DMS 273 (cell line): ENCODE results near the gene PLXNA2.
A peak's percentile ranks its signal among the peaks of the same experiment; 100 is the strongest.

Source experiments
- DNase-seq: peaks from one replicate; lab custom pipeline; 2025; ENCODE audit not compliant: unreplicated experiment; lab: John Stamatoyannopoulos, UW

Gene PLXNA2

DNA sequence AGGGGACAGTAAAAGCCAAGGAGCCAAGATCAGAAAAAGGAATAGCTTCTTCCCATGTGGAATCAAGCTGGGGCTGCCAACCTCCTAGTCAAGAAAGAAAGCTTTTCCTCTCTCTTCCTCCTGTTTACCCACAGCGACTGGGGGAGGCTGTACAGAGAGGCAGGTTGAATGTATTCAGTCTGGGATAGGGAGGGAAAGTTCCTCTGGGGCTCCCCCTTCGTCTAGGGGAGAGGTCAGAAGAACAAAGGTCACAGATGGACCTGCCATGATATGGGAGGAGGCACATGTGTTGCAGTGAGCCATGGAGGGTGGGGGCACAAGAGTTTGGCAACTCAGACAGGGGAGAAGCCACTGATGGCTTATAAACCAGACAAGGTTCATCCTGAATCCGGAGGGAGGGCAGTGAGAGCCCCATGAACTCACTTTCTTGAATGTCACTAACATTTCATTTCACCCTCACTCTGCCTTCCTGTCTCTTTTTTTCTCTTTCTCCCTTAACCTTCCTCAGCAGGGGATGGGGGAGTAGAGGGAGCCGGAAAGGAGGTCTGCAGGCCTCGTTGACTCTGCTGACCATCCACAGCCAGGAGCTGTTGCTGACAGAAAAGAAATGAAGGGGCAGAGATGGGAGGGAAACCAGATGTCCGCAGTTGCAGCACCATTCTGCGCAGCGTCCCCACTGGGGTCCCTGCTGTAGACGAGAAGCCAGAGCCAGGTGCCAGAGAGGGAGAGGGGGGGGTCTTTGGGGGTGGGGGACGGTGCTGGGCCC lies 61.1 kb downstream of the PLXNA2 start:
- DNase-seq = no peak

DNA sequence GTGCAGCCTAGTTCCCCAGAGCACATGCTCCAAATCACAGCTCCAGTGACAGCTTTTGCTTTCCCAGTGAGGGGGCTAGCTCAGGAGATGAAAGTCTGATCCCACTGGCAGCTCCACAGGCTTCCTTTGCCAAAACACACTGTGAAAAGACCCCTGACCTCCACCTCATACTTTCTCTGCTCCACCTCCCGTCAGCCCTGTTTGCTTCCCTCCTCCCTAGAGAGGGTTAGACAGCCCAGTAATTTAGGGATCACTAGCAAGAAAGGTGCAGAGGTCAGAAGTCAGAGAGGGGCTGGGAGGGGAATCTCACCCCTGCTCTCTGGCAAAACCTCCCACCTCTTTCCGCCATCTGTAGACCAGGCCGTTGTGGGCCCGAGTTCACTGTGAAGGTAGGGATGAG lies 62.8 kb downstream of the PLXNA2 start:
- no peak for DNase-seq

DNA sequence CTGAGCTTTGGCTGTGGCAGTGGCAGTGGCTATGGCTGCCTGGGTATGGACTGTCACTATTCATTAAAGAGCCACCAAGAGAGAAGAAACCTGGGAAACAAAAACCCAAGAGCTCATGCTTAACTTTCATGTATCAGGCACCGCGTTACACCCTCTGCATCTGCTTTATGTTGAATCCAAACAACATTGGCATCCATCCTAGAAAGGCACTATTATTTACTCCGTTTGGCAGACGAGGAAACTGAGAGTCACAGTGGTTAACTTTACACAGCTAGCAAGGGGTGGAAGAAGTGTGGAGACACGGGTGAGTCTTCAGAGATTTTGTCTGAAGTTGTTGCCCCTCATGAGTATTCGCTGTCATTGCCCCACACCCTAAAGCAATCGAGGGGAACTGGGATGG lies 63.8 kb downstream of the PLXNA2 start:
- DNase-seq = no peak

DNA sequence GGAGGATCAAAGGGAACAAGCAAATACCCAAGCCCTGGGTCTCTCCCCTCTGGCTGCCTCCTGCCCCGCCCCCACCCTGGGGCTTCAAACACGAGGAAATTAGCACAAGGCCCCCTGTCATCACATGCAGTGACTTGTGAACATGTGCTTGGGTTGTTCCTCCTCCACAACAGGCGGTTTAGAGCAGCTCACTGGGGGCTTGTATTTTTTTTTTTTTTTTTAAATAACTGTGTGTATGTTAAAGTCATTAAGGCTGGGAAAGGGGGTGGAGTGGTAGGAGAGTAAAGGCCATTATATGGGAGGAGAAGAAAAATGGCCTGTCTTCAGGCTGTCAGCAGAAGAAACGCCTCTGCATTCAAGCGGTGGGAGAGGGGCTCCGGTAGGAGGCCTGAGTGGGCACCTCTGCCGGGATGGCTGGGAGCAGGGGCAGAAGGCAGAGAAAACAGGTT lies 64.2 kb downstream of the PLXNA2 start:
- no peak for DNase-seq

DNA sequence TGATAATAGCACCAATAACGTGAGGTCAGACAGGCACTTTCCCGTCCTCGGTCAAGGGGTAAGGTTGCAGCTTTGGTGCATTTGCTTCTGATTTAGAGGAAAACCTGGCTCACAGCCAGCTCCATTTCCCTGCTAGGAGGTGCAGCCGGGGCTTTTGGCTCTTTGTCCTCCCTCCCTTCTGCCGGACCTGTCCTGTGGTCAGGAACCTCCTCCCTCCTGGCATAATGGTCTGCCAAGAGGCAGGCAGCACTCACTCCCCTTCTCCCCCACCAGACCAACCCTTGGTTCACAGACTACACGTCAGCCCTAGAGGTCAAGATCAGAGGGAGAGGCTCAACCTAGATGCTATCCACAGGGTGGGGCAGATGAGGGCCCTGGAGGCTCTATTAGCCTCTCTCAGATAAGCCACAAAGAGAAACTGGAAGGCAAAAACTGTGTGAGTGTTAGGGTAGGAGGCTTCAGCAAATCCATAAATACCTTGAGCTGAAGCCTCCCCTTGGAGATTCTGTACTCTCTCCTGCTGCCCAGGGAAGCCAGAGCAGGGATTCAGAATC lies 64.8 kb downstream of the PLXNA2 start:
- peak; percentile 36 for DNase-seq

DNA sequence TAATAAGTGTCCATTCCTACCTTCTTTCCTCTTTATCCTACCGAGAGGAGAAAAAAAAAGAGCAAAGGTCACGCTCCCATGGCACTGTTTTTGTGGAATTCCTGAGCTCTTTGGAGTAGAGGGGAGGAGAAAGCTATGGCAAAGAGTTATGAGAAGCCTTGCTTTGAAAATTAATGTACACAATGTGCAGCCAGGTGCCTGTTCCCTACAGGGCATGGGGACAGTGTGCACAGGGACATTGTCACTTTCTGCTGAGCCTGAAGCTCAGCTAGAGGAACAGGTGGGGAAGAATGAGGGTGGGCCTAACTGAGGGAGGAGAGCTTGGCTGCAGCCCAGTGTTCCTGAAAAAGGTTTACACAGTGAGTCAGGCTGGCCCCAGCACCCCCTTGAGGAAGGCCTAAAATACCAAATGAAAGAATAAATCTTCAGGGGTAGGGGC lies 66.1 kb downstream of the PLXNA2 start:
- peak; percentile 36 for DNase-seq

DNA sequence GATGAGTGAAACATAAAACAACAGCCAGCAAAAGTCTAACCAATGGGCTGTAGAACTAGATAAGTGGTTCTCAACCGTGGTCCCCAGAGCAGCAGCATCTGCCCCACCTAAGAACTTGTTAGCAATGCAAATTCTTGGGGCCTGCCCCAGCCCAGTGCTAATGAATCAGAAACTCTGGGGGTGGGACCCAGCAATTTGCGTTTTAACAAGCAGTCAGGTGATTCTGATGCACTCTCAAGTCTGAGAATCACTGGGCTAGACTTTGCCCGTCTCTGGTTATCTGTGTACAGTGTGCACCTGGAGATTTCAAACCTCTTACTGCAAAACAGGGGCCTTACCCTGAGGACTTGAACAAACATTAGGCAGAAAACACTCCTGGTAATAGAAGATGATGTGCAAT lies 66.5 kb downstream of the PLXNA2 start:
- peak; percentile 58 for DNase-seq

DNA sequence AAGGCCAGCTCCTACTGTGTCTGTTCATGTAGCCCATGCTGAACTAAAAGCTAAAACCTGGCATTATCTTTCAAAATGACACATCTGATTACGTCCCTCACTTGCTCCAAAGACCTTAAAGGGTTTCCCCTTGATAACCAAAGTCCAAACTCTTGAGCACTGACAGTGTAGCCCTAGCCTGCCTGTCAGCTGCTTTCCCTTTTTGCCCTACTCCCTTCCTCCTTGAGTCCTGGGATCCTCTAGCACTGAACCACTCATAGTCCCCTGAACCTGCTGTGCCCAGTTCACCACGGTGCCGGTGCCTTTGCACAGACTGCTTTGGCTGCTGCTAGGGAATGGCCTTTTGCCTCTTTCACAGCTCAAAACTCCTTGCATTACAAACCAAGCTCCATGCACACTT lies 67.5 kb downstream of the PLXNA2 start:
- DNase-seq = no peak

DNA sequence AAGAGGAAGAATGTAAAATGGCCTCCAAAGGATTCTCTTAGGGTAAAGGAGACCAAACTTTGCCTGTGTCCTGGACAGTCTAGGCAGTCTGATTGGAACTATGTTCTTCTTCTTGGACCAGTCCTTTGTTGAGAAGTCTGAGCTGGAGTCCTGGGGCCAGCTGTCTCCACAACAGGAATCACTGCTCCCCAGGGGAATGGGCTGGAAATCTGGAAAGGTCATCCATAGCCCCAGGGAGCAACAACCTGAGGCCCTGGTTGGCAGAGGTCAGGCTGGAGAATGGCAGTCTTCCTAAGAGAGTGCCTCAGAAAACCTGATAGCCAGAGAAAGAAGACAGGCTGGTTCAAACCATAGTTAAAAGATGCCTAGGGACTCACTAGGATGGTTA lies 68.7 kb downstream of the PLXNA2 start:
- no peak for DNase-seq

DNA sequence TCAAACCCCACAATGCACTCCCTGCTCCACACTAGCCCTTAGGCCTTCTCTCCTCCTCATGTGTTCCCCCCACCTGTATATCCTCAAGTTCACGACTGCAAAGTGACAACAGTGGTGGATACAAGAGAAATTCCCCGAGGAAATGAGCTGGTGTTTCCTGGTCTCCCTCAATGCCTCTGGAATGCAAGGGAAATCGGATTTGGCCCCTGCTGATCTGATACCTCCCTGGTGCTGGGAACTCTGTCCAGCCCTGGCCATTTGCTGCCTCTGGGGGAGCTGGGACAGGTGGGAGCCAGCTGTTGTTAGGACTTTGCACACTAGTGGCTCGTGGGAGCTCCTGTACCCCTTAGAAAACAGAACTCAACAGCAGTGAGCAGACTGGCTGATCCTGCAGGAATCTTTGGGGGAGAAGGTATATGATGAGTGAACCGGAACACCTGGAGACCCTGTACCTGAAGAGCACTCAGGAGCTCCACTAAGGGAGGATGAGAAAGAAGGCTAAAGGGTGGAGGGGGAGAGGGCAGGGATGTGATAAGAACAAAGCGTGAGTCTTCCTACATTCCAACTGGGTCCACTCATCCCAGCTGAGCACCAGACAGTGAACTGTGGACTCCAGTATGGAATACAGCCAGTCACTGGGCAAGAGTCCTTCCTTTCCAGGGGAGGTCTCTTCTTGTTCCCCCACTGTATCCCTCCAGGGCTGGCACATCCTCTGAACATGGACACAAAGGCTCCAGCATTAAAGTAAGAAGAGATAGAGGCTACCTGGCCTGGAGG lies 69.3 kb downstream of the PLXNA2 start:
- DNase-seq = no peak

DNA sequence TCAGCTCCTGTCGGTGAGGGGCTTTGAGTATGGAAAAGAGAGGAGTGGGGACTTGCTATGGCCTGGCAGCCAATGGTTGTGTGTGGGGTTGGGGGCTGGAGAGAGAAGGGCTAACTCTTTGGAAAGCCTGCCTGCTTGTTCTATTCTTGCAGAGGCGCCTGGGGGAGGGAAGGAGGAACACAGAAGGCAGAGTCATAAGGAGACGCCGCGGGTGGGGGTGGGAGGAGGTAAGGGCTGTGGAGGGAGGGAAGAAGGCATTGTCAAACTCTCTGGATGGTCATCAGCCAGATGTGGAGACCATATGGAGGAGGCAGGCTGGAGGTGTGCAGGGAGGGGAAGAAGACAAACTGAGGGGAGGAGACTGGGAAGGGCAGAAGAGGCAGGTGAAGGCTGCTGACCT lies 70.0 kb downstream of the PLXNA2 start:
- DNase-seq = peak; percentile 78

DNA sequence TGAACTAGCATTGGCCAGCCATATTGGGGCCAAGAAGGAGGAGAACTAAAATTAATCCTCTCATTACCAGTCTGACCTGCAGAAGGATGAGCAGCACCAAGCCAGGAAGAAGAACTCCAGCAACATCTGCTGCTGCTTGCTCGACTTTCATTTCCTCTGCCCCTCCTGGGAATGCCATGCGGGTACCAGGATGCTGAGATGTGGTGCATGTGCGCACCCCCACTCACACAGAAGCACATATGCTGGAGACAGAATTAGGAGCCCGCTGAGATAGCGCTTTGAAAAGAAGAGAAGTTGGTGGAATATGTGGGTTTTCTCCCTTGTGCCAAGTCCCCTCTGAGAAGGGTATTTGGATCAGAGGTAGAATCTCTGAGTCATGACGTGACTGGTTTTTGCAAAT lies 70.4 kb downstream of the PLXNA2 start:
- peak; percentile 63 for DNase-seq

DNA sequence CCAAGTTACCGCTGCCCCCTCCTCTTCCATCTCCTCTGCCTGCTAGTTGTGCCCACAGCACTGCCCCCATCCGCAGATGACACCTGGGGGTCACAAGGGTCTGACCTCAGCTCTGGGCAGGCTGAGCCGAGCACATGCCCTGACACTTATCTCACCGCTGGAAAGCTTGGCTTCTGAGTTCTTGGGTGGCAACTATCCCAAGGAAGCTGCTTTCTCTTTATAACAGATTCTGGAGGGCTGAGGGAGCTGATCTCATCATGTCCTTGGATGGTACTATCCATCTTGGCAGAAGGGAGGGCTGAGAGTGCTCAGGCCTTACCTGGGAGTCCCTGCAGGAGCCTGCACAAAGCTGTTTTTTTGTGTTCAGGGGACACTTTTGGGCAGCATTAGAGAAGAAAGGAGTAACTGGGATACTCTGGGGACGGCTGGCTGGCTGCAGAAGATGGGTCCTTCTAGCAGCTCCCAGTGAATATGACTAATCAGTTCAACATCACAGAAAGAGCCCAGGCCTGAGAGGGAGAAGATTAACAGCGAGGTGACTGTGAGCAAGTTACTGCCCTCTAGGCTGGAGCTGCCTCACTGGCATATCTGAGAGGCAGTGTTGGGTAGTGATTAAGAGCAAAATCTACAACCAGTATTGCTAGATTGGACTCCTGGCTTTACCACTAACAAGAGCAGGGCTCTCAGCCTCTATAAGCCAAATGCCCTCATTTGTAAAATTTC lies 71.6 kb downstream of the PLXNA2 start:
- no peak for DNase-seq

DNA sequence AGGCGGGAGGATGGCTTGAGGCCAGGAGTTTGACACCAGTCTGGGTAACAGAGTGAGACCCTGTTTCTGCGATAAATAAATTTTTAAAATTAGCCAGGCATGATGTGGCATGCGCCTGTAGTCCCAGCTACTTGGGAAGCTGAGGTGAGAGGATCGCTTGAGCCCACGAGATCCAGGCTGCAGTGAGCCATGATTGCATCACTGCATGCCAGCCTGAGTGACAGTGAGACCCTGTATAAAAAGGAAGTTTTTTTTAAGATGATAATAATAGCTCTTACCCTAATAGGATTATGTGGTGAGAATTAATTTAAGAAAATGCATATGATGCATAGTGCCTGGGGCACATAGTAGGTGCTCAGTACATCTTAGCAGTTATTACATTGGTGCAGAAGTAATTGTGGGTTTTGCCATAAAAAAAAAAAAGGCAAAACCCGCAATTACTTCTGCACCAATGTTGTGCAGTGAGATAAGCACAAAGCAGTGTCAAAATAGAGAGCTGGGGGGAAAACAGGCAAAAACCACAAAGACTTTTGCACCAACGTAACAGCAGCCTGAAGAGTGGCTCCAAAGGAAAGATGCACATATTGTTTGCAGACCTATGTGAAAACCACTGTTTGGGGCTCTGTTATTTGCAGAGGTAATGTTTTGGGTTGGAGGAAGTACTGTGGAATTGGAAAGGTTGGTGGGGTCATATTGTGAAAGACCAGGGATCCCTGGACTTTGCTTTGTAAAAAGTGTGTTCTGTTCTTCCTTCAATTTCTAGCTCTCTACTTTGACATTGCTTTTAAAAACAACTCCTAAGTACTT lies 72.4 kb downstream of the PLXNA2 start:
- DNase-seq = no peak

DNA sequence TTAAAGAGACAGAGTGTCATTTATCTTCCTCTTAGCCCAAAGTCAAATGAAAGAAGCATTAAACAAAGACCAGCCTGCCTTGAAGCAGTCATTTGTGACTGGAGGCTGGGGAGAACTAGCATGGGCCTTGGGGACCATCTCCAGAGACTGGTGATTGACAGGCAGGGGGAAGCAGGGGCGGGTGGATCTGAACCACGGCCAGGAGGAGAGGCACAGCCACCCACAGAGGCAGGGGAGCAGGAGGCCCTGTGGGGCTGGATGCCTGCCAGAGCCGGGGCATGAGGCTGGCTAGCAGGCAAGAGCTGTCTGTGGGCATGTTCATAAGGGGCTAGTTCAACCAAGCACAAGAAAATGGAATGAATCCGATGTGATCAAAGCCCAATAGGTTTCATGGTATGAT lies 73.9 kb downstream of the PLXNA2 start:
- DNase-seq = peak; percentile 90

DNA sequence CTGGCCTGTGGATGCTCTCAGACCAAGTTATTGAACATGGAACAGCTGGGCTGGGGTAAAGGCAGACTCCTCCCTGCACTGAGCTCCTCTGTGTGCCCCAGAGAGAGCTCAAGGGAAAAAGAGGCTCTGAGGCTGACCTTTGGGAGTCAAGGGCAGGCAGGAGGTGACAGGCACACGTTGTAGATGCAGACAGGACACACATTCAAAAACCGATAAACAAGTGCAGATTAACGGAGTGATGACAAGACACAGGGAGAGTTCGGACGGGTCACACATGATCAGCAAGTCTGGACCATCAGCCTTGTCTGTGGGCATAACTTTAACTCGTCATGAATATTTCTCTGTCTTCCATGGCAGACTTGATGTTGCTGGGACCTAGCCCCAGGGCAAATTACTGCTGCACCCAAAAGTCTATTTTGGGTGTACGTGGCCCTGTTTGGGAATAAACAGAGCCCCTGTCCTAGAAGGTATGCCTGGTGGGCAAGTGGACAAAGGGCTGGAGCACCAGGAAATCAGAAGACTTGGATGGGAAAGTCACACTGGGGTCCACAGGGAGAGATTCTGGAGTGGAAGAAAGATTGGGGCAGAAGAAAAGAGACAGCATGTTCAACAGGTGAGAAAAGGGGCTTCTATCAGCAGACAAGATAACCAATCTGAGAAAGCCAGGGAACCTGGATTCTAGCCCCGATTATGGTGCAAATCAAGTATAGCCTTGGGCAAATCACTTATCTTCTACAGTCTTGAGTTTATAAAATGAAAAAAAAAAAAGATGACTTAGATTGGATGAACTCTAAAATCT lies 74.9 kb downstream of the PLXNA2 start:
- DNase-seq = no peak

DNA sequence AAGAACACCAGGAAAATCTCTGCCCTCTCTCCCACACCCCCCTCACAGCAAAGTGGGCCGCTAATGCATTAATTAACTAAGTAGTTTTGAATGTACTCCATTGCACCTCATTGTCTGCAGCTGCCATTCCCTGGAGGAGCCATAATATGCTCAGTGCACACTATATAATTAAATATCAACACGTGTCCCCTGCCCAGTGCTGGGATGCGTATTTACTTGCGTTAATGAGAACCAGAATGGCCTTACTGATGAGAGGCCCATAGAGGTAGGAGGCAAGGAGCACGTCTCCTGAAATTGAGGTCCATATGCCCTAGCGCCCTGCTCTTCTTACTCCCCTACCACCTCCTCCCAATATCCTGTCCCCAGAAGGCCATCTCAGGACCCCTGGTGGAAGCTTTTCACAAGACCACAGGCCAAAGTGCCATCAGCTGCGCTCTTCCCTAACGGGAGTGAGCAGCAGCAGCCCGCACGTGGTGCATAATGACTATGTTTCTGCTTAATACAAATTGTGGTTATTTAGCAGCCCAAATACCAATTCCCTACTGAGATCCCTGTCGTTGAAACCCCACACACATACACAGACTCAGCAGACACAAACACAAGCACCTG lies 76.8 kb downstream of the PLXNA2 start:
- DNase-seq = peak; percentile 28

DNA sequence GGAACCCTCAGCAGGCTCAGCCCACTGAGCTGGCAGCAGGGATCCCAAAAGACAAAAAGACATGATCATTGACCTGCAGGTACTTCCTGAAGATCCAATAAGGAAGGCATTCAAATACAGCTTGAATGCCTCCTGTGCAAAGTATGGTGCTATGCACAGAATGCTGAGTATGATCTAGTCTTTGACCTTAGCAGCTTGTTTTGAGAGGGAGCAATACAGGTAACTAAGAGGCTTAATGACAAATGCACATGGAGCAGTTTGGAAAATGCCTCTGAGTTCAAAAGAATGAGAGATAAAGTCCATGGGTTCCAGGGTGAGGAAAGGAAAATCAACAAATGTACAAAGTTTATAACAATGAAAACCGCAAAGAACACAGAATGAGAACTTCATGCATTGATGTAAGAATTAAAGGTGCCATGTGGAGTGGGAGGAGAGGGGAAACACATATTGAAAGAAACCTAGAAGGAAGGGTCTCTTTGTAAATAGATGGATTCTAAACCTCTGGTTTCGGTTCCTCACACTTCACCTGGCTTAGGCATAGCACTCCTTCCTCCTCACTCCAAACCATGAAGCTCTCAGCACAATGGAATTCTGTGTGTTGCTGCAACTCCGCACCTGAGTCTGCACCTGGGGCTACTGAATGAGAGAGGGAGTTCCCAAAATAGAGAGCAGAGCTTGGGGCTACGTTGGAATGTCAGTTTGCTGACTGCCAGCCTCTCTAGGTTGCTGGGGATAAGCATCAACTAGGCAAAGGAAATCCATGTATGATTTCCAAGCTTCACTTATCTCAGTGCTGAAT lies 77.6 kb downstream of the PLXNA2 start:
- DNase-seq = no peak

DNA sequence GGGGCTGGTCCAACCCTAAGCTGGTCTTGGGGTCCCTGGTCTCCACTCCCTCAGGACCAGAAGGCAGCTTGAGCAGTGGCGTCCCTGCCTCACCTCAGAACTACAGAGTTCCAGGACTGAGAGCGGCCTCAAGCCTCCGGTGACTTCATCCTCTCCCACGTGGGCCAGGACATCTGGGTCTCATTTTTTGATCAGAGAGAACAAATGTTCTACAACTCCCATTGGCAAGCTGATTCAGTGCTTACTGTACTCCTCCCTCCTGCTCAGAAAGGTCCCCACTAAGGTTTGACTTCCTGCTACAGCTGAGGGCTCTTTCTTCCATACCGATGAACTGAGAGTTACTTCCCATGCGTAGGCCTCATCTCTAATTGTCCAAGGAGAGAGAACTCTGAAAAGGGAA lies 78.5 kb downstream of the PLXNA2 start:
- peak; percentile 24 for DNase-seq
